Measurements from ENCODE around the gene PFN3.

Gene PFN3

GRCh38 chr5:177442066-177442826 is 41.8 kb upstream of the PFN3 start:
- in situ Hi-C loops (cut with MboI; ENCODE audit: low sequenced_read_pairs, unreplicated experiment) = no loop called here
- no peak for DNase-seq (ENCODE audit: low spot score)
- TF ChIP-seq CTCF (IDR thresholded peaks at IDR 0.05; ENCODE audit: borderline replicate concordance, control extremely low read depth, extremely low read depth, insufficient read depth, missing control alignments) = no peak

- no peak for TF ChIP-seq CTCF (IDR thresholded peaks at IDR 0.05; ENCODE audit: borderline replicate concordance, control extremely low read depth, extremely low read depth, insufficient read depth, missing control alignments)
- in situ Hi-C loops (cut with MboI; ENCODE audit: low sequenced_read_pairs, unreplicated experiment) = no loop called here
- no peak for DNase-seq (ENCODE audit: low spot score)
Observed at GRCh38 chr5:177440990-177441780, 40.7 kb upstream of the PFN3 start.

GRCh38 chr5:177440211-177440989 is 39.9 kb upstream of the PFN3 start:
- DNase-seq (ENCODE audit: low spot score) = no peak
- in situ Hi-C loops (cut with MboI; ENCODE audit: low sequenced_read_pairs, unreplicated experiment) = no loop called here
- TF ChIP-seq CTCF (IDR thresholded peaks at IDR 0.05; ENCODE audit: borderline replicate concordance, control extremely low read depth, extremely low read depth, insufficient read depth, missing control alignments) = no peak

- DNase-seq (ENCODE audit: low spot score) = no peak
- TF ChIP-seq CTCF (IDR thresholded peaks at IDR 0.05; ENCODE audit: borderline replicate concordance, control extremely low read depth, extremely low read depth, insufficient read depth, missing control alignments) = no peak
- in situ Hi-C loops (cut with MboI; ENCODE audit: low sequenced_read_pairs, unreplicated experiment) = no loop called here
Observed at GRCh38 chr5:177439518-177440053, 39.1 kb upstream of the PFN3 start.

GRCh38 chr5:177438468-177438867 is 38.0 kb upstream of the PFN3 start:
- in situ Hi-C loops (cut with MboI; ENCODE audit: low sequenced_read_pairs, unreplicated experiment) = no loop called here
- no peak for DNase-seq (ENCODE audit: low spot score)
- no peak for TF ChIP-seq CTCF (IDR thresholded peaks at IDR 0.05; ENCODE audit: borderline replicate concordance, control extremely low read depth, extremely low read depth, insufficient read depth, missing control alignments)

- TF ChIP-seq CTCF (IDR thresholded peaks at IDR 0.05; ENCODE audit: borderline replicate concordance, control extremely low read depth, extremely low read depth, insufficient read depth, missing control alignments) = no peak
- DNase-seq (ENCODE audit: low spot score) = no peak
- in situ Hi-C loops (cut with MboI; ENCODE audit: low sequenced_read_pairs, unreplicated experiment) = no loop called here
Observed at GRCh38 chr5:177437623-177438022, 37.2 kb upstream of the PFN3 start.
